GM23338 (cell line): ENCODE results near the gene EYA2.

Experiments
- EZH2 ChIP-seq: fragments of 200-600 bp; sonication (generic); IDR thresholded peaks from one replicate; pipeline ENCODE4 v1.8.0; 2017; ENCODE audit warnings: antibody characterized with exemption, mild to moderate bottlenecking, low read depth; ENCODE audit not compliant: unreplicated experiment
- NANOG ChIP-seq: IDR thresholded peaks from 2 replicates; pipeline ENCODE4 v1.6.1; 2016; ENCODE audit warnings: antibody characterized with exemption, borderline replicate concordance
- POLR2AphosphoS5 ChIP-seq: IDR thresholded peaks from 2 replicates; pipeline ENCODE4 v1.6.1; 2016; ENCODE audit warnings: antibody characterized with exemption, low read depth
- TF ChIP-seq, protein P1 (sequence below), 2 experiments: fragments of 200-600 bp in 1 of 2; sonication (generic) in 1 of 2; conservative IDR thresholded peaks; 2 replicates each; pipeline versions ENCODE4 v1.5.1 to v1.6.1; 2016 to 2017; ENCODE audit warnings: antibody characterized with exemption in 2 of 2, low read depth in 2 of 2, mild to moderate bottlenecking in 2 of 2, moderate library complexity in 1 of 2
- TF ChIP-seq, protein P2 (sequence below): IDR thresholded peaks from one replicate; pipeline ENCODE4 v1.6.1; 2018; ENCODE audit warnings: antibody characterized with exemption; ENCODE audit not compliant: unreplicated experiment

DNA sequence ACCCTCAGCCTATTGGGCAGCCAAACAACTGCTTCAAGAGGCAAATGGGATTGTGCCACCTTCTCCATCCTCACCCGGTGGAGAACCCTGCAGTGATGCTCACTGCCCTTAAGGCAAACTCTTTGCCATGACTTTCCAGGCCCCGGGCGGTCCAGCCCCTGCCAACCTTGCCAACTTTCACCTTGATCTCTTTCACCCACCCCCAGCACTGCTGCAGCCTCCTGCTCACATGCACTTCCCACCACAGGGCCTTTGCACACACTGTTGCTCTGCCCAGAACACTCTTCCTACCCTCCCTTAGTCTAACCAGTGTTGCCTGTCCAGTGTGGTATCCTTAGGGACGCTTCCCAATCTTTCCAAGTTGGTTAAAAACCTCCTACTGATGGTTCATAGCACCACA, 221.1 kb downstream of the EYA2 start:
- TF ChIP-seq, protein P1, sequence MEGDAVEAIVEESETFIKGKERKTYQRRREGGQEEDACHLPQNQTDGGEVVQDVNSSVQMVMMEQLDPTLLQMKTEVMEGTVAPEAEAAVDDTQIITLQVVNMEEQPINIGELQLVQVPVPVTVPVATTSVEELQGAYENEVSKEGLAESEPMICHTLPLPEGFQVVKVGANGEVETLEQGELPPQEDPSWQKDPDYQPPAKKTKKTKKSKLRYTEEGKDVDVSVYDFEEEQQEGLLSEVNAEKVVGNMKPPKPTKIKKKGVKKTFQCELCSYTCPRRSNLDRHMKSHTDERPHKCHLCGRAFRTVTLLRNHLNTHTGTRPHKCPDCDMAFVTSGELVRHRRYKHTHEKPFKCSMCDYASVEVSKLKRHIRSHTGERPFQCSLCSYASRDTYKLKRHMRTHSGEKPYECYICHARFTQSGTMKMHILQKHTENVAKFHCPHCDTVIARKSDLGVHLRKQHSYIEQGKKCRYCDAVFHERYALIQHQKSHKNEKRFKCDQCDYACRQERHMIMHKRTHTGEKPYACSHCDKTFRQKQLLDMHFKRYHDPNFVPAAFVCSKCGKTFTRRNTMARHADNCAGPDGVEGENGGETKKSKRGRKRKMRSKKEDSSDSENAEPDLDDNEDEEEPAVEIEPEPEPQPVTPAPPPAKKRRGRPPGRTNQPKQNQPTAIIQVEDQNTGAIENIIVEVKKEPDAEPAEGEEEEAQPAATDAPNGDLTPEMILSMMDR (conservative IDR thresholded peaks at IDR 0.05; ENCODE audit: low read depth in 2 of 2): no peak
- TF ChIP-seq EZH2 (no peak), NANOG (no peak), POLR2AphosphoS5 (no peak)
- TF ChIP-seq, protein P2, sequence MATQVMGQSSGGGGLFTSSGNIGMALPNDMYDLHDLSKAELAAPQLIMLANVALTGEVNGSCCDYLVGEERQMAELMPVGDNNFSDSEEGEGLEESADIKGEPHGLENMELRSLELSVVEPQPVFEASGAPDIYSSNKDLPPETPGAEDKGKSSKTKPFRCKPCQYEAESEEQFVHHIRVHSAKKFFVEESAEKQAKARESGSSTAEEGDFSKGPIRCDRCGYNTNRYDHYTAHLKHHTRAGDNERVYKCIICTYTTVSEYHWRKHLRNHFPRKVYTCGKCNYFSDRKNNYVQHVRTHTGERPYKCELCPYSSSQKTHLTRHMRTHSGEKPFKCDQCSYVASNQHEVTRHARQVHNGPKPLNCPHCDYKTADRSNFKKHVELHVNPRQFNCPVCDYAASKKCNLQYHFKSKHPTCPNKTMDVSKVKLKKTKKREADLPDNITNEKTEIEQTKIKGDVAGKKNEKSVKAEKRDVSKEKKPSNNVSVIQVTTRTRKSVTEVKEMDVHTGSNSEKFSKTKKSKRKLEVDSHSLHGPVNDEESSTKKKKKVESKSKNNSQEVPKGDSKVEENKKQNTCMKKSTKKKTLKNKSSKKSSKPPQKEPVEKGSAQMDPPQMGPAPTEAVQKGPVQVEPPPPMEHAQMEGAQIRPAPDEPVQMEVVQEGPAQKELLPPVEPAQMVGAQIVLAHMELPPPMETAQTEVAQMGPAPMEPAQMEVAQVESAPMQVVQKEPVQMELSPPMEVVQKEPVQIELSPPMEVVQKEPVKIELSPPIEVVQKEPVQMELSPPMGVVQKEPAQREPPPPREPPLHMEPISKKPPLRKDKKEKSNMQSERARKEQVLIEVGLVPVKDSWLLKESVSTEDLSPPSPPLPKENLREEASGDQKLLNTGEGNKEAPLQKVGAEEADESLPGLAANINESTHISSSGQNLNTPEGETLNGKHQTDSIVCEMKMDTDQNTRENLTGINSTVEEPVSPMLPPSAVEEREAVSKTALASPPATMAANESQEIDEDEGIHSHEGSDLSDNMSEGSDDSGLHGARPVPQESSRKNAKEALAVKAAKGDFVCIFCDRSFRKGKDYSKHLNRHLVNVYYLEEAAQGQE: no peak
